HG02938 (cell line): ENCODE results near the gene C8G.

ENCODE experiments used
- ATAC-seq: cut with Tn5 transposase; IDR thresholded peaks from one replicate; pipeline ENCODE4 v1.9.1; 2021; ENCODE audit warnings: mild to moderate bottlenecking, moderate library complexity; ENCODE audit not compliant: unreplicated experiment

Gene C8G

GRCh38 chr9:136952876-136953770 lies 8.1 kb downstream of the C8G start:
- no peak for ATAC-seq

GRCh38 chr9:136953771-136954269 lies 8.8 kb downstream of the C8G start:
- ATAC-seq: no peak

GRCh38 chr9:136954270-136955083 lies 9.4 kb downstream of the C8G start:
- ATAC-seq: no peak

- no peak for ATAC-seq
These were observed 10.3 kb downstream of the C8G start for GRCh38 chr9:136955202-136955942.

- ATAC-seq: no peak
These were observed 10.9 kb downstream of the C8G start for GRCh38 chr9:136955943-136956335.

GRCh38 chr9:136956604-136957003 lies 11.6 kb downstream of the C8G start:
- no peak for ATAC-seq

GRCh38 chr9:136957461-136957860 lies 12.4 kb downstream of the C8G start:
- ATAC-seq: no peak

- no peak for ATAC-seq
These were observed 12.9 kb downstream of the C8G start for GRCh38 chr9:136957901-136958300.

- no peak for ATAC-seq
These were observed 13.4 kb downstream of the C8G start for GRCh38 chr9:136958473-136958872.

- ATAC-seq: no peak
These were observed 14.1 kb downstream of the C8G start for GRCh38 chr9:136958898-136959850.

GRCh38 chr9:136960212-136960937 lies 15.3 kb downstream of the C8G start:
- no peak for ATAC-seq

GRCh38 chr9:136960938-136961275 lies 15.9 kb downstream of the C8G start:
- ATAC-seq: no peak

GRCh38 chr9:136961279-136962065 lies 16.4 kb downstream of the C8G start:
- ATAC-seq: no peak

GRCh38 chr9:136962163-136962562 lies 17.1 kb downstream of the C8G start:
- no peak for ATAC-seq

- ATAC-seq: no peak
These were observed 17.7 kb downstream of the C8G start for GRCh38 chr9:136962701-136963248.

- no peak for ATAC-seq
These were observed 18.3 kb downstream of the C8G start for GRCh38 chr9:136963341-136963740.

- no peak for ATAC-seq
These were observed 18.7 kb downstream of the C8G start for GRCh38 chr9:136963751-136964150.

- ATAC-seq: no peak
These were observed 19.2 kb downstream of the C8G start for GRCh38 chr9:136964171-136964689.
